K562 (cell line): ENCODE results near the gene ARHGEF25.

Source experiments
- BCL6 ChIP-seq: fragments of 250-450 bp; sonication (Bioruptor Pico); IDR thresholded peaks from 2 replicates; pipeline ENCODE4 v1.4.0; 2020
- BHLHE40 ChIP-seq: IDR thresholded peaks from 2 replicates; pipeline ENCODE4 v1.6.1; 2011; ENCODE audit warnings: low read length, improper control_type of control experiment
- BRD4 ChIP-seq: fragments of 200-600 bp; sonication (generic); IDR thresholded peaks from 2 replicates; pipeline ENCODE4 v1.6.1; 2017; ENCODE audit warnings: inconsistent platforms
- CBX8 ChIP-seq: fragments of 200-600 bp; sonication (generic); IDR thresholded peaks from 2 replicates; pipeline ENCODE4 v1.6.1; 2012; ENCODE audit warnings: borderline replicate concordance, mixed run types, low read depth, mild to moderate bottlenecking, moderate library complexity, mixed read lengths, low read length, control low read depth, inconsistent platforms; ENCODE audit not compliant: poor library complexity, severe bottlenecking; ENCODE audit errors: extremely low read depth
- CEBPG ChIP-seq, 3 experiments: fragments of 200-800 bp in 1 of 3; sonication (Bioruptor generic) in 1 of 3; sonication (generic) in 1 of 3; formaldehyde crosslinking in 1 of 3; IDR thresholded peaks in 2 of 3; conservative IDR thresholded peaks in 1 of 3; 2 replicates each; pipeline versions ENCODE4 v1.6.1 to v1.8.0; 2016 to 2022; ENCODE audit warnings: missing compliant biosample characterization in 2 of 3, missing genetic modification characterization in 2 of 3, mild to moderate bottlenecking in 1 of 3, missing genetic modification reagents in 1 of 3
- MTA2 ChIP-seq: fragments of 450-650 bp; IDR thresholded peaks from 2 replicates; pipeline ENCODE4 v1.6.1; 2016; ENCODE audit warnings: low read depth
- PKNOX1 ChIP-seq: fragments of 450-650 bp; IDR thresholded peaks from 2 replicates; pipeline ENCODE4 v1.6.1; 2016
- POLR2AphosphoS5 ChIP-seq: IDR thresholded peaks from 2 replicates; pipeline ENCODE4 v1.6.1; 2011; ENCODE audit warnings: mild to moderate bottlenecking, low read depth, low read length, moderate library complexity; ENCODE audit not compliant: control insufficient read depth, insufficient read depth
- TCF7 ChIP-seq: sonication (generic); IDR thresholded peaks from 2 replicates; pipeline ENCODE4 v1.6.1; 2016; ENCODE audit warnings: antibody characterized with exemption, borderline replicate concordance
- ZNF589 ChIP-seq: fragments of 200-800 bp; sonication (Bioruptor generic); IDR thresholded peaks from 2 replicates; pipeline ENCODE4 v1.6.1; 2016; ENCODE audit warnings: low read depth, missing genetic modification characterization, missing compliant biosample characterization
- TF ChIP-seq, protein P1 (sequence below), 3 experiments: IDR thresholded peaks in 2 of 3; conservative IDR thresholded peaks in 1 of 3; 2 replicates each; pipeline ENCODE4 v1.5.1; 2011 to 2012; ENCODE audit warnings: low read length in 3 of 3, mild to moderate bottlenecking in 3 of 3, control low read depth in 2 of 3, improper control_type of control experiment in 1 of 3, inconsistent platforms in 1 of 3, low read depth in 1 of 3, mixed read lengths in 1 of 3, moderate library complexity in 1 of 3; ENCODE audit not compliant: insufficient read depth in 2 of 3
- TF ChIP-seq, protein P2 (sequence below): fragments of 250-450 bp; sonication (Bioruptor Pico); IDR thresholded peaks from 2 replicates; pipeline ENCODE4 v1.5.0; 2020; ENCODE audit warnings: mild to moderate bottlenecking, borderline replicate concordance

DNA sequence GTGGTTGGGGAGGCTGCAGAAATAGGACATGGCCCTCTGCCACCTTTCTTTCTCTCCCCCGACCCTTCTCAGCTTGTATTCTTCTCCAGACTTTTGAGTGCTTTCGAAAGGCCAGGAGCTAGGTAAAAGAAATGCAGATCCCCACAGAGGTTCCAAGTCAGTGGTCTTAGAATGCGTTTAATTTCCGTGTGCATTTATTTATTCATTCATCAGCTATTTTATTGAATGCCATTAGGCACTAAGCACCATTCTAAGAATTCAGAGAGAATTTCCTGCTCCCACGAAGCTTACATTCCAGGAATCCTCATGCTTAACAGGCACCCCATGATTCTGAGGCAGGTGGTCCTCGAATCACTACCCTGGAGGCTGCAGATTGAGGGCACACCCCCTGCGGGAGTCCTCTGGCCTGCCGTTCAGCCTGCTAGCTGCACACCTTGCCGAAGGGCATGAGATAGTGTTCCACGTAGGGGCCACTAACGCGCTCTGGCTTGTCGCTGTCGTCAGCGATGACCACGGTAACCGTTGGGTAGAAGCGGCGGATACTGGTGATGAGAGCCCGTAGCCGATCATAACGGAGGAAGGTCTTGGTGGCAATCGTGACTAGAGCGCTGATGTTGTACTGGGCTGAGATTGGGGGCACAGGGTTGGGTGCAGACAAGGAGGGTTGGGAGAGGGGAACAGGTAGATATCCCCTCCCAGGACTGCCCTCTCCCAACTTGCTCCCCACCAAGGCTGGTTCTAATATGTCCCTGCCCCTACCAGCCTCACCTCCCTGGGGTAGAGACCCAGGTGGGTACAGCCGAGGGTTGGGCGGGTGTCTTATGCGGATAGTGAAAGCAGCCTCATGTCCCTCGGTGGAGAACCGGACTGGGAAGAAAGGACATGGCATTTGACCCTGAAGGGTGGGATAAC is 17.3 kb downstream of the ARHGEF25 start:
- TF ChIP-seq BHLHE40 (no peak), BCL6 (no peak), CEBPG (CRISPR knock-in tag; IDR thresholded peaks at IDR 0.05) (no peak), CEBPG (tag; conservative IDR thresholded peaks at IDR 0.05 in 1 of 2, IDR thresholded peaks at IDR 0.05 in 1 of 2) (no peak), CBX8 (no peak), POLR2AphosphoS5 (no peak), MTA2 (no peak), ZNF589 (CRISPR knock-in tag) (no peak), PKNOX1 (no peak), BRD4 (no peak), TCF7 (no peak)
- TF ChIP-seq, protein P1, sequence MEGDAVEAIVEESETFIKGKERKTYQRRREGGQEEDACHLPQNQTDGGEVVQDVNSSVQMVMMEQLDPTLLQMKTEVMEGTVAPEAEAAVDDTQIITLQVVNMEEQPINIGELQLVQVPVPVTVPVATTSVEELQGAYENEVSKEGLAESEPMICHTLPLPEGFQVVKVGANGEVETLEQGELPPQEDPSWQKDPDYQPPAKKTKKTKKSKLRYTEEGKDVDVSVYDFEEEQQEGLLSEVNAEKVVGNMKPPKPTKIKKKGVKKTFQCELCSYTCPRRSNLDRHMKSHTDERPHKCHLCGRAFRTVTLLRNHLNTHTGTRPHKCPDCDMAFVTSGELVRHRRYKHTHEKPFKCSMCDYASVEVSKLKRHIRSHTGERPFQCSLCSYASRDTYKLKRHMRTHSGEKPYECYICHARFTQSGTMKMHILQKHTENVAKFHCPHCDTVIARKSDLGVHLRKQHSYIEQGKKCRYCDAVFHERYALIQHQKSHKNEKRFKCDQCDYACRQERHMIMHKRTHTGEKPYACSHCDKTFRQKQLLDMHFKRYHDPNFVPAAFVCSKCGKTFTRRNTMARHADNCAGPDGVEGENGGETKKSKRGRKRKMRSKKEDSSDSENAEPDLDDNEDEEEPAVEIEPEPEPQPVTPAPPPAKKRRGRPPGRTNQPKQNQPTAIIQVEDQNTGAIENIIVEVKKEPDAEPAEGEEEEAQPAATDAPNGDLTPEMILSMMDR (IDR thresholded peaks at IDR 0.05 in 2 of 3, conservative IDR thresholded peaks at IDR 0.05 in 1 of 3; ENCODE audit: insufficient read depth in 2 of 3, low read depth in 1 of 3, low read length in 3 of 3), result no peak
- TF ChIP-seq, protein P2, sequence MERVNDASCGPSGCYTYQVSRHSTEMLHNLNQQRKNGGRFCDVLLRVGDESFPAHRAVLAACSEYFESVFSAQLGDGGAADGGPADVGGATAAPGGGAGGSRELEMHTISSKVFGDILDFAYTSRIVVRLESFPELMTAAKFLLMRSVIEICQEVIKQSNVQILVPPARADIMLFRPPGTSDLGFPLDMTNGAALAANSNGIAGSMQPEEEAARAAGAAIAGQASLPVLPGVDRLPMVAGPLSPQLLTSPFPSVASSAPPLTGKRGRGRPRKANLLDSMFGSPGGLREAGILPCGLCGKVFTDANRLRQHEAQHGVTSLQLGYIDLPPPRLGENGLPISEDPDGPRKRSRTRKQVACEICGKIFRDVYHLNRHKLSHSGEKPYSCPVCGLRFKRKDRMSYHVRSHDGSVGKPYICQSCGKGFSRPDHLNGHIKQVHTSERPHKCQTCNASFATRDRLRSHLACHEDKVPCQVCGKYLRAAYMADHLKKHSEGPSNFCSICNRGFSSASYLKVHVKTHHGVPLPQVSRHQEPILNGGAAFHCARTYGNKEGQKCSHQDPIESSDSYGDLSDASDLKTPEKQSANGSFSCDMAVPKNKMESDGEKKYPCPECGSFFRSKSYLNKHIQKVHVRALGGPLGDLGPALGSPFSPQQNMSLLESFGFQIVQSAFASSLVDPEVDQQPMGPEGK, result no peak
